DND-41 (cell line): ENCODE data around the gene ITGA11.

Experiments
- ATAC-seq: fragments of 200-7000 bp; cut with Tn5 transposase; 3 replicates; pipeline ENCODE4 v1.9.1; 2021; ENCODE audit warnings: low read depth; ENCODE audit not compliant: insufficient read depth
- DNase-seq: peaks from one replicate; pipeline ENCODE4 v3.0.0-alpha.2; 2020
- H2AFZ ChIP-seq: 2 replicates; pipeline ENCODE4 v1.6.0; 2012; ENCODE audit warnings: low read depth, low read length
- H3K27ac ChIP-seq: 2 replicates; pipeline ENCODE4 v1.5.1; 2012; ENCODE audit warnings: low read length, inconsistent platforms
- H3K27me3 ChIP-seq: fragments of 200-600 bp; sonication (generic); 2 replicates; pipeline ENCODE4 v1.6.0; 2012; ENCODE audit warnings: low read length, mild to moderate bottlenecking, inconsistent platforms; ENCODE audit not compliant: insufficient read depth, poor library complexity
- H3K36me3 ChIP-seq: 2 replicates; pipeline ENCODE4 v1.5.1; 2012; ENCODE audit warnings: low read length, inconsistent platforms; ENCODE audit not compliant: insufficient read depth
- H3K4me1 ChIP-seq: 2 replicates; pipeline ENCODE4 v1.5.1; 2012; ENCODE audit warnings: mild to moderate bottlenecking, low read length; ENCODE audit not compliant: insufficient read depth
- H3K4me2 ChIP-seq: 2 replicates; pipeline ENCODE4 v1.6.0; 2012; ENCODE audit warnings: mild to moderate bottlenecking, moderate library complexity, low read length, inconsistent platforms; ENCODE audit not compliant: insufficient read depth
- H3K4me3 ChIP-seq, 2 experiments: fragments of 200-600 bp in 1 of 2; shearing (Covaris generic) in 1 of 2; 2 replicates each; pipeline ENCODE4 v1.5.1; 2012 to 2016; ENCODE audit warnings: inconsistent platforms in 2 of 2, low read length in 2 of 2, mild to moderate bottlenecking in 2 of 2, low read depth in 1 of 2, moderate library complexity in 1 of 2
- H3K79me2 ChIP-seq: 2 replicates; pipeline ENCODE4 v1.6.0; 2012; ENCODE audit warnings: low read length, inconsistent platforms; ENCODE audit not compliant: insufficient read depth
- H3K9ac ChIP-seq: 2 replicates; pipeline ENCODE4 v1.6.0; 2012; ENCODE audit warnings: low read depth, mild to moderate bottlenecking, inconsistent platforms, low read length, moderate library complexity
- H3K9me3 ChIP-seq: 2 replicates; pipeline ENCODE4 v1.5.1; 2012; ENCODE audit warnings: low read length, moderate library complexity, mild to moderate bottlenecking, inconsistent platforms; ENCODE audit not compliant: insufficient read depth, severe bottlenecking
- H4K20me1 ChIP-seq: 2 replicates; pipeline ENCODE4 v1.6.0; 2012; ENCODE audit warnings: low read length; ENCODE audit not compliant: insufficient read depth
- CTCF ChIP-seq: IDR thresholded peaks from 2 replicates; pipeline ENCODE4 v1.5.1; 2012; ENCODE audit warnings: borderline replicate concordance, low read length, moderate library complexity, mild to moderate bottlenecking; ENCODE audit not compliant: poor library complexity, severe bottlenecking; ENCODE audit errors: extremely low read depth
- EZH2 ChIP-seq: IDR thresholded peaks from 3 replicates; pipeline ENCODE4 v1.6.1; 2012; ENCODE audit warnings: borderline replicate concordance, low read depth, mild to moderate bottlenecking, moderate library complexity, low read length, inconsistent platforms; ENCODE audit not compliant: severe bottlenecking

Gene ITGA11

GRCh38 chr15:68354923-68355322 is 77.0 kb downstream of the ITGA11 start:
- Histone ChIP-seq H3K4me1 (no peaks in the 10 kb centered on the region), H4K20me1 (no peaks in the 10 kb centered on the region), H3K79me2 (no peaks in the 10 kb centered on the region), H3K4me2 (no peak overlapping the region), H3K27me3 (no peaks in the 10 kb centered on the region), H3K4me3 (no peak overlapping the region), H3K9me3 (no peaks in the 10 kb centered on the region), H3K36me3 (no peaks in the 10 kb centered on the region), H3K27ac (no peak overlapping the region), H3K9ac (no peak overlapping the region), H2AFZ (no peak overlapping the region)
- no peak for ATAC-seq
- no peak for TF ChIP-seq CTCF
- TF ChIP-seq EZH2: no peak
- DNase-seq: no peak

- no peaks in the 10 kb centered on the region for H3K9me3 ChIP-seq
- no peaks in the 10 kb centered on the region for H3K27me3 ChIP-seq
- no peak overlapping the region for H3K27ac ChIP-seq
- TF ChIP-seq EZH2 (no peak), CTCF (no peak)
- no peaks in the 10 kb centered on the region for H4K20me1 ChIP-seq
- no peak overlapping the region for H3K4me2 ChIP-seq
- H2AFZ ChIP-seq: no peak overlapping the region
- no peaks in the 10 kb centered on the region for H3K4me1 ChIP-seq
- no peaks in the 10 kb centered on the region for H3K36me3 ChIP-seq
- H3K4me3 ChIP-seq: no peak overlapping the region
- H3K9ac ChIP-seq: no peak overlapping the region
- no peaks in the 10 kb centered on the region for H3K79me2 ChIP-seq
- ATAC-seq: no peak
- DNase-seq: no peak
Observed at GRCh38 chr15:68354268-68354667, 77.7 kb downstream of the ITGA11 start.

GRCh38 chr15:68353421-68354135 is 78.4 kb downstream of the ITGA11 start:
- no peak overlapping the region for H2AFZ ChIP-seq
- H3K36me3 ChIP-seq: no peaks in the 10 kb centered on the region
- ATAC-seq: no peak
- no peaks in the 10 kb centered on the region for H3K4me1 ChIP-seq
- no peaks in the 10 kb centered on the region for H3K27me3 ChIP-seq
- DNase-seq: no peak
- no peaks in the 10 kb centered on the region for H3K9me3 ChIP-seq
- H4K20me1 ChIP-seq: no peaks in the 10 kb centered on the region
- no peak overlapping the region for H3K27ac ChIP-seq
- H3K4me3 ChIP-seq: no peak overlapping the region
- H3K4me2 ChIP-seq: no peak overlapping the region
- TF ChIP-seq CTCF: no peak
- TF ChIP-seq EZH2: no peak
- no peaks in the 10 kb centered on the region for H3K79me2 ChIP-seq
- H3K9ac ChIP-seq: no peak overlapping the region
